ENCODE measurements around the gene ARL13A.
"Not testable (repeated sequence)": the region's sequence is repeated elsewhere in the genome, so short reads cannot be mapped to it uniquely, and the experiment has no call there.

The ARL13A gene

GRCh38 chrX:100984818-100985217 is 15.3 kb downstream of the ARL13A start:
- DNase-seq: no peak

DNA sequence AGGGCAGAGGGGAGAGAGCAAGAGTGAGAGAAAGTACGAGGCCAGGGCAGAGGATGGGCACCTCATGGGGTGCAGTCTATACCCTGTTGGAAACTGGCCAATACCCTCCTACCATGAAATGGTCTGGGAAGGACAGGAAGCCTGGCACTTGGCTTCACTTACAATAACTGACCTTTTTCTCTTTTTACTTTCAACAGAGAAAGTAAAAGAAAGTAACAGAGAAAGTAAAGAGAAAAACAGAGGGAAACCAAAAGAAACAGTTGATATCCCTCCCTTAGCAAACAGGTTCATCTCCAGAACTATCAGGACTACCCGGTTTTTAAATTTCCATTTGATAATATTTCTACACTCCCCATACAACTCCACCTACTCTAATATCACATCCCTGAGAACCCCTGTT is 20.6 kb downstream of the ARL13A start:
- DNase-seq: no peak

GRCh38 chrX:100994352-100995281 is 25.1 kb downstream of the ARL13A start:
- DNase-seq: no peak

DNA sequence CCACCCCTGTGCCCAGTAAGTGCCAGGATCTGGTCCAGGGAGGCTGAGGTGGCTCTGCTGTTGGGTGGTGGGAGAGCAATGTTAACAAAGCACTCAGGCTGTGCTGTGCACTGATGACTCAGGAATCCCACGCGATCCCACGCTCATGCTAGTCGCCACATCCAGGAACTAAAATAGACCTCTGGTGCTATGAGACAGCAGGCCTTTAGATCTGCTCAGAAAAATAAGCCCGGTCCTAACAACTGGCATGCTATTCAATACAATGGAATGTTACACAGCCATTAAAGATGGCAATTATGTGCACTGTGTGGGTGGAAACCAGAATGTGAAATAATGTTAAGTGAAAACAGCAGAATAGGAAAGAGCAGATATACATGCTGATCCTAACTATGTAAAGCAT is 26.0 kb downstream of the ARL13A start:
- DNase-seq: peak in 17 of 56 donors; percentile 0 to 20 (median 2)

DNA sequence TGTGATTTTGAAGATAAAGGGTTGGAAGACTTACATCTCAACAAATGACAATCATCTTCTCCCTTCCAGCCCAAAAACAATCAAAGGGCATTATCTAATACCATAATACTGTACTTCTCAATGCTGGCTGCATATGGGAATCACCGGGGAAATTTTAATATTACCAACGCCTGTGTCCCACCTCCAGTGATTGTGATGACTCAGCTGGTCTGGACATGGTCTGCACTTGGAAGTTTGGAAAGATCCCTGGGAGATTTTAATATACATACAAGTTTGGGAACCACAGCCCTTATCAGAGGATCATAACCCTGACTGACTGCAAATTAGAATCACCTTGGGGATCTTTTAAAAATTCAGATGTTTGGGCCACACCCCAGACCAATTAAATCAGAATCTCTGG is 29.9 kb downstream of the ARL13A start:
- no peak for DNase-seq

DNA sequence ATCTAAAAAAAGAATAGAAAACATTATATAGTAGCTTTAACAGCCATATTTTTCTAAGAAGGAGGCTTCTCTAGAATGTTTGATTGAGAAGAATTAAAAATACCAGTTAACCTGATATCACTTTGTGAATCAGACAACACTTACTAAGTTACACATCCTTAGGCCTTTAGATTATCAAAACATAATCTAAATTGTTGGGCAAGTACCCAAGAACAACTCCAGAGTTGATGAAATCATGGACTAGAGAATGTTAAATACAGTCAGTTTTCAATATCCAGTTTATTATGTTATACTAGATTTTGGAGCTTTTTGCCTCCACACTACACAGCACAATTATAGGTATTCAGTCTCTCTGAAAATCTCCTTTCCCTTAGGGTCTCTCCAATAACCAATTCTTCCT is 39.6 kb downstream of the ARL13A start:
- no peak for DNase-seq

- not testable (repeated sequence) for DNase-seq
Observed at GRCh38 chrX:101012031-101012430, 42.5 kb downstream of the ARL13A start.

- DNase-seq: no peak
Observed at GRCh38 chrX:101022020-101022419, 52.5 kb downstream of the ARL13A start.

GRCh38 chrX:101025126-101025525 is 55.6 kb downstream of the ARL13A start:
- DNase-seq: no peak

- DNase-seq: no peak
Observed at GRCh38 chrX:101028562-101028961, 59.1 kb downstream of the ARL13A start.

GRCh38 chrX:101029665-101030064 is 60.2 kb downstream of the ARL13A start:
- DNase-seq: no peak

DNA sequence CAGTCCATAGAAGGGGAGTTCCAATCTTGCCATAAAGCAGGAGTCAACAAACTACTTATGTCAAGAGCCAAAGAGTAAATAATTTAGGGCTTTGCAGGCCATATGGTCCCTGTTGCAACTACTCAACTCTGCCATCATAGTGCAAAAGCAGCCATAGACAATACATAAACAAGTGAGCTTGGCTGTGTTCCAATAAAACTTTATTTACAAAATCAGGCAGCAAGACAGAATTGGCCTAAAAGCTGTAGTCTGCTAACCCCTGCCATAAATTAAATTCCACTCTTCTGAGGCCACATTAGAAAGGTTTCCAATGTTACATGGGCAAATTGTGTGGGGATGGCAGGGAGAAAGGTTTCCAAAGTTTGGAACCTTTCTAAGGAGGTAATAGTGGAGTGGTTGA is 67.7 kb downstream of the ARL13A start:
- no peak for DNase-seq

DNA sequence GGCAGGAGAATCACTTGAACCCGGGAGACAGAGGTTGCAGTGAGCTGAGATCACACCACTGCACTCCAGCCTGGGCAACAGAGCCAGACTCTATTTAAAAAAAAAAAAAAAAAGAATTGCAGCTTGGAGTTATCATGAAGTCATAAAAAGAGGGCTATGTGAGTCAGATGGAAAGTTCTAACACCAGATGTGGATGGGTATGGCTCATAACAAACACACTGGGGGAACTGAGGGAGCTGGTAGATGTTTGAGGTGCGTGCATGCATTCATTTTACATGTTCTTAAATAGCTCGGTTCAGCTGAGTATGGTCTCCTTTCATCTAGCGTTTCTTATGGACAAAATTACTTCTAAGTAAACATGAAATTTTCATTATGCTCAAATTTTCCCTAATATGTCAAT is 70.7 kb downstream of the ARL13A start:
- no peak for DNase-seq

Measured in amygdala (tissue), 56 donors.